ENCODE data around the gene PPM1B. TPM values are rescaled to one million over a fixed set of nuclear protein-coding genes. Genes with fewer than 3 reads are reported as not detected.
A peak's percentile ranks its signal among the peaks of the same experiment; 100 is the strongest.
"Not testable (repeated sequence)": the region's sequence is repeated elsewhere in the genome, so short reads cannot be mapped to it uniquely, and the experiment has no call there.

The PPM1B gene
- total RNA-seq, 1 experiment from 2014 or later = 23.0 TPM

DNA sequence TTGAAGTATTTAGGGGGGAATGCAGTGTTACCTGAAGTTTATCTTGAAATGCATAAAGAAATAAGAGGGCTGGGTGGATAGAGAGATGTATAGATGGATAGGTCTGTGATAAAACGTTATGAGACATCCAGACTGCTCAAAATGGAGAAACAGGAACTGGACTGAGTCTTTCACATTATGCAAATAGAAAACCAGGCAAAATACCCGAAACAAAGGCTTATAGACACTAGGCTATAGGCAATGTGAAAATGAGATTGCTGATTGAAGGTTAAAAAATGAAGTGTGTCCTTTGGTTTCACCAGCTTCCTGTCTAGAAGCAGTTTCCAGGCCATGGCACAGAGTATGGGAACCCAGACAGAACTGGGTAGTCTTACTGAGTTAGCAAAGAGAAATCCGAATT is 81.7 kb downstream of the PPM1B start:
- no peak for DNase-seq (ENCODE audit: low read depth)

DNA sequence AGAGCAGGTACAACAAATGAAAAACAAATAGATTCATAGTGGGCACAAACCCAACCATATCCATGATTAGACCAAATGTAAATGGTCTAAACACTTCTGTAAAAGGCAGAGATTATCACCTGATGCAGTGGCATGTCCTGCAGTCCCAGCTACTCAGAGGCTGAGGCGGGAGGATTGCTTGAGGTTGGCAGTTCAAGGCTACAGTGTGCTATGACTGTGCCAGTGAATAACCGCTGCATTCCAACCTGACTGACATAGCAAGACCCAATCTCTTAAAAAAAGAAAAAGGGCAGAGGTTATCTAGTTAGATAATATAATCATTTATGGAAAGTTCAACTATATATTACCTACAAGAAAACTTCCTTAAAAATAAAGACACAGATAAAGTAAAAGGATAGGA is 85.3 kb downstream of the PPM1B start:
- no peak for DNase-seq (ENCODE audit: low read depth)

DNA sequence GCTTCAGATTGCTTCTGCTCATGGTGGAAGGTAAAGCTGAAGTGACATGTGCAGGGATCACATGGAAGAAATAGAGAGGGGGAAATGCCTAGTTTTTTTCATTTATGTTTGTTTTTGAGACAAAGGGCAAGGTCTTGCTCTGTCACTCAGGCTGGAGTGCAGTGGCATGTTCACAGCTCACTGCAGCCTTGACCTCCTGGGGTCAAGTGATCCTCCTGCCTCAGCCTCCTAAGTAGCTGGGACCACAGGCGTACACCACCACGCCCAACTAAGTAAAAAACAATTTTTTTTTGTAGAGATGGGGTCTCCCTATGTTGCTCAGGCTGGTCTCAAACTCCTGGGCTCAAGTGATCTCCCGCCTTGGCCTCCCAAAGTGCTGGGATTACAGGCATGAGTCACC is 87.0 kb downstream of the PPM1B start:
- not testable (repeated sequence) for DNase-seq (ENCODE audit: low read depth)

DNA sequence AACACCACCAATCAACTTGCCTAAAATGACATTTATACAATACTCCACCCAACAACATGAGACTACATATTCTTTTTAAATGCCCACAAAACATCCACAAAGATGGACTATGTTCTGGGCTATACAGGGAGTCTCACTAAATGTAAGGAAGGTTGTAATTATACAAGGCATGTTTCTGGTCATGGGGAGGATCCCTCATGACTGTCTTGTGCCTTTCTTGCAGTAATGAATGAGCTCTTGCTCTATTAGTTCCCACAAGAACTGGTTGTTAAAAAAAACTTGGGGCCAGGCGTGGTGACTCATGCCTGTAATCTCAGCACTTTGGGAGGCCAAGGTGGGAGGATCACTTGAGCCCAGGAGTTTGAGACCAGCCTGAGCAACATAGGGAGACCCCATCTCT is 89.1 kb downstream of the PPM1B start:
- peak; percentile 18 for DNase-seq (ENCODE audit: low read depth)

- DNase-seq (ENCODE audit: low read depth) = no peak
Measured at GRCh38 chr2:44267269-44267795, 98.7 kb downstream of the PPM1B start.

GRCh38 chr2:44267796-44268648 is 99.3 kb downstream of the PPM1B start:
- DNase-seq (ENCODE audit: low read depth) = peak; percentile 68

DNA sequence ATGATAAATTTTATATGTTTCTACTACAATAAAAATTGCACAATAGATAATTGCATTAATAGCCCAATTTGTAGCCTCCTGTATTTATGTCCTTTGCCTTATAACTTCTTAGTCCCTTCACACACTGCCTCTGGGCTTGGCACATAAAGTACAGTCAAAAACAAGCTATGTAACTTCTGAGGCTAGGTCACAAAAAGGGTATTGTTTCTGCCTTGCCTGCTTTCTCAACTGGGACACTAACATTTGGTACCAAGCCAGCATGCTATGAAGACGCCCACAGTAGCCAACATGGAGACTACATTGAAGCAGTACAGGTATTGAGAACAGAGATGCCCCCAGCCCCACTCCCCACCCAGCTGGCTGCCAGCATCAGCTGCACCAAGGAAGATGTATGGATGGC is 101.2 kb downstream of the PPM1B start:
- DNase-seq (ENCODE audit: low read depth) = no peak

DNA sequence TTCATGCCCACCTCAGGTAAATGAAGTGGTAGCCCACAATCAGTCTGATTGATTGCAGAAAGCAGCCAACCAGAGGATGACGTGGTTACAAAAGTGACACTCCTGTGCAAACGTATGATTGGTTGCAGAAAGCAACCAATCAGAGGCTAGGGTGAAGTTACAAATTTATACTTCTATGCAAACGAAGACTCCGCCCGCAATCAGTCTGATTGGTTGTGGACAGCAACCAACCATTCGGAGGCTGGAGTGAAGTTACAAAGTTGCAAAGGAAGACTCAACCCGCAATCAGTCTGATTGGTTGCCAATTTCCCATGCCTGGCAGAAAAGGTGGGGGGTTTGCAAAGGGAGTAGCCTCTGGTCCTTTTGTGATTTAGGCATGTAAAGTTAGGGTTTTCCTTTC is 102.6 kb downstream of the PPM1B start:
- DNase-seq (ENCODE audit: low read depth) = no peak

DNA sequence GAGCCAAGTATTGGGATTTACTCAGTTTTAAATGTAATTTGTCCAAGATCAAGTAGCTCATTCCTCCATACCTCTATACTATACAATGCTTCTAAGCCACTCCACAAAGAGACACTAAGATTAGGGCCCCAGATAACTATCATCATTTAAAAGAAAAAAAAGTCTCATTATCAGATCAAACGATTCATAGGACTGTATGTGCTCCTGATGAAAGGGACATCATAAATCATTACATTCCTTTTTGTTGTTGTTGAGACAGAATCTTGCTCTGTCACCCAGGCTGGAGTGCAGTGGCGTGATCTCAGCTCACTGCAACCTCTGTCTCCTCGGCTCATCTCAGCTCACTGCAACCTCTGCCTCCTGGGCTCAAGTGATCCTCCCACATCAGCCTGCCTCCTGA is 104.4 kb downstream of the PPM1B start:
- DNase-seq (ENCODE audit: low read depth) = no peak

- DNase-seq (ENCODE audit: low read depth) = no peak
Measured at GRCh38 chr2:44273596-44273995, 104.9 kb downstream of the PPM1B start.

GRCh38 chr2:44275927-44276303 is 107.2 kb downstream of the PPM1B start:
- DNase-seq (ENCODE audit: low read depth) = no peak

DNA sequence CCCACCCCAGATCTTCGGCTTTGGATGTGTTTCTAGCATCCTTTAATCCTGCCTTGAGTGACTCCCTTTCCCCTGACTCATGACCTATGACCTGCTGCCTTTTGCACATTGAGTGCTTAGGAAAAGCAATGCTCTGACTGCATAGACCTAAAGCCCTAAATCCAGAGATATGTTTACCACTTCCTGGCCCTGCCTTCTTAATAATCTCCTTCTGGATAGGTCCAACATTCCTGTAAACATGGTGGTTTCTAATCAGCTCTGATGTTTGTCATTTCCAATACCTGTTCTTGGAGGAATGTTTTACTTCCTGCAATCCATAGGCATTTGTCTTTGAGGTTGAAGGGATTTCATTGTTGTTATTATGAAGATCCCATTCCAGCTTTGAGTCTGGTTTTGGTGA is 108.9 kb downstream of the PPM1B start:
- DNase-seq (ENCODE audit: low read depth) = no peak

DNA sequence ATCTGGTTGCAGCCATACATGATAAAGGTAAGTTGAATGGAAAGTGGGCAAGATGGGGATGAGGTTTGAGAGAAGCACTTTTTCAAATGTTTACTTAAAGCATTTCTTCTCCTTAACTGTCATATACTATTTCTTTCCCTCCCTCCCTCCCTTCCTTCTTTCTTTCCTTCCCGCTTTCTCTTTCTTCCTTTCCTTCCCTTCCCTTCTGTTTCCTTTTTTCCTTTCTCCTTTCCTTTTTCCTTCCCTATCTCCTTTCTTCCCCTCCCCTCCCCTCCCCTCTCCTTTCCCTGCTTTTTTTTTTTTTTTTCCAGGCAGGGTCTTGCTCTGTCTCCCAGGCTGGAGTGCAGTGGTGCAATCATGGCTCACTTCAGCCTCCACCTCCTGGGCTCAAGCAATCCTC is 112.2 kb downstream of the PPM1B start:
- no peak for DNase-seq (ENCODE audit: low read depth)

Other genes with a start within 250 kb of the PPM1B start
- gene LRPPRC, start 172.9 kb upstream of the PPM1B start, total RNA-seq (2014; rRNA removed; shearing (Covaris generic)) = 60.2 and 61.7 TPM in 2 replicates
- not detected in 2 replicates for gene SLC3A1, start 106.6 kb downstream of the PPM1B start, total RNA-seq (2014; rRNA removed; shearing (Covaris generic))
- 30.2 and 34.1 TPM in 2 replicates for gene PREPL, start 192.6 kb downstream of the PPM1B start, total RNA-seq (2014; rRNA removed; shearing (Covaris generic))
- gene CAMKMT, start 193.1 kb downstream of the PPM1B start, total RNA-seq (2014; rRNA removed; shearing (Covaris generic)) = 14.2 and 24.4 TPM in 2 replicates